GM21381 (cell line): ENCODE data around the gene THOC7.

Source experiments
- ATAC-seq: cut with Tn5 transposase; IDR thresholded peaks from one replicate; pipeline ENCODE4 v1.9.1; 2021; ENCODE audit warnings: mild to moderate bottlenecking, moderate library complexity; ENCODE audit not compliant: unreplicated experiment

THOC7 gene

GRCh38 chr3:63863150-63864007, at the start of gene THOC7, which contains the start of gene ATXN7:
TSS of gene THOC7 (minus strand) at chr3:63863805. CDS start at chr3:63863790, 15 bp downstream.
TSS of gene ATXN7 (plus strand) at chr3:63863867. CDS start at chr3:63912599, 48,732 bp downstream.
- peak; percentile 72 for ATAC-seq

- peak; percentile 13 for ATAC-seq
Observed at GRCh38 chr3:63912768-63913588, 49.4 kb upstream of the THOC7 start.

- peak; percentile 77 for ATAC-seq
Observed at GRCh38 chr3:63911873-63912767, 48.5 kb upstream of the THOC7 start, which contains the start of gene SCAANT1. TSS of gene SCAANT1 (minus strand) at chr3:63912383.

GRCh38 chr3:63911509-63911872, 47.9 kb upstream of the THOC7 start:
- no peak for ATAC-seq

- no peak for ATAC-seq
Observed at GRCh38 chr3:63910891-63911290, 47.3 kb upstream of the THOC7 start.

GRCh38 chr3:63910001-63910400, 46.4 kb upstream of the THOC7 start:
- no peak for ATAC-seq

GRCh38 chr3:63909431-63909830, 45.8 kb upstream of the THOC7 start:
- no peak for ATAC-seq

GRCh38 chr3:63908776-63909175, 45.2 kb upstream of the THOC7 start:
- no peak for ATAC-seq

GRCh38 chr3:63908081-63908736, 44.6 kb upstream of the THOC7 start:
- no peak for ATAC-seq

GRCh38 chr3:63905731-63906620, 42.4 kb upstream of the THOC7 start:
- no peak for ATAC-seq

GRCh38 chr3:63900459-63900858, 36.9 kb upstream of the THOC7 start:
- ATAC-seq, result no peak

GRCh38 chr3:63900010-63900409, 36.4 kb upstream of the THOC7 start:
- no peak for ATAC-seq

- peak; percentile 78 for ATAC-seq
Observed at GRCh38 chr3:63896332-63897030, 32.9 kb upstream of the THOC7 start.

GRCh38 chr3:63895422-63896189, 32.0 kb upstream of the THOC7 start:
- no peak for ATAC-seq

GRCh38 chr3:63892773-63893352, 29.3 kb upstream of the THOC7 start:
- no peak for ATAC-seq

GRCh38 chr3:63891518-63891917, 27.9 kb upstream of the THOC7 start:
- ATAC-seq, result no peak

- no peak for ATAC-seq
Observed at GRCh38 chr3:63886858-63887257, 23.3 kb upstream of the THOC7 start.
